Body of pancreas (tissue), 4 donors: ENCODE measurements around the gene PDF. TPM values are rescaled to one million over a fixed set of nuclear protein-coding genes. Genes with fewer than 3 reads are reported as not detected.
"Not testable (repeated sequence)": the region's sequence is repeated elsewhere in the genome, so short reads cannot be mapped to it uniquely, and the experiment has no call there.

Experiments used
- ATAC-seq: fragments of 150-250 bp; one replicate; pipeline ENCODE4 v1.9.1; 2016
- DNase-seq, 4 donors: peaks; one replicate each; pipeline ENCODE4 v3.0.0-alpha.2; 2019
- H3K27ac ChIP-seq, 4 donors: fragments of 200-600 bp; sonication (generic); 1 replicate in 3 of 4; 2 replicates in 1 of 4; pipeline versions ENCODE4 v1.5.1 to v1.6.1; 2016 to 2019; ENCODE audit warnings: mild to moderate bottlenecking in 1 of 4, mixed read lengths in 1 of 4, moderate library complexity in 1 of 4
- H3K27me3 ChIP-seq, 2 donors: fragments of 200-600 bp; sonication (generic); one replicate each; pipeline ENCODE4 v1.6.0; 2016; ENCODE audit warnings: mild to moderate bottlenecking in 1 of 2
- H3K36me3 ChIP-seq, 2 donors: fragments of 200-600 bp; sonication (generic); replicated peaks in 1 of 2; 2 replicates each; pipeline ENCODE4 v1.5.1; 2016; ENCODE audit warnings: low read depth in 2 of 2; ENCODE audit not compliant: insufficient read depth in 1 of 2
- H3K4me1 ChIP-seq: fragments of 200-600 bp; sonication (generic); one replicate; pipeline ENCODE4 v1.6.0; 2016
- H3K4me3 ChIP-seq, 2 donors: fragments of 200-600 bp; sonication (generic); 1 replicate in 1 of 2; 2 replicates in 1 of 2; pipeline ENCODE4 v1.5.1; 2016 to 2019
- H3K9me3 ChIP-seq, 3 donors: fragments of 200-600 bp; sonication (generic); 1 replicate in 2 of 3; 2 replicates in 1 of 3; pipeline ENCODE4 v1.5.1; 2016
- CTCF ChIP-seq, 7 experiments: fragments of 450-650 bp in 4 of 7; fragments of 200-600 bp in 3 of 7; sonication (generic) in 3 of 7; IDR thresholded peaks; one replicate each; pipeline ENCODE4 v1.5.1; 2016 to 2019; ENCODE audit warnings: antibody characterized with exemption in 7 of 7
- POLR2A ChIP-seq, 3 donors: fragments of 450-650 bp; IDR thresholded peaks; one replicate each; pipeline ENCODE4 v1.6.1; 2016; ENCODE audit warnings: antibody characterized with exemption in 3 of 3, mild to moderate bottlenecking in 2 of 3
- WGBS, 2 donors: methylation state at CpG; one replicate each; pipeline ENCODE4 v1.1.5; 2017; 5-methylcytosine and 5-hydroxymethylcytosine counted together
- intact Hi-C: fragments of 100-400 bp; cut with DNase I; formaldehyde crosslinking; loops from one replicate; pipeline ENCODE4 v1.15.1; 2023
- total RNA-seq, 2 donors: library from RNA; depleted of rRNA; stranded (reverse); fragments of >200 nt; gene quantifications; one replicate each; pipeline ENCODE4 v1.1.0, GENCODE V29; 2016

Gene PDF
- total RNA-seq, 2 donors from 2014 or later, result 38.1 to 45.2 TPM

GRCh38 chr16:69306031-69306430 is 24.4 kb downstream of the PDF start:
- H3K36me3 ChIP-seq, result no peaks in the 10 kb centered on the region
- H3K27me3 ChIP-seq, result no peaks in the 10 kb centered on the region
- intact Hi-C loops, result no loop called here
- no peak for DNase-seq
- TF ChIP-seq POLR2A (IDR thresholded peaks at IDR 0.05) (no peak), CTCF (IDR thresholded peaks at IDR 0.05) (no peak)
- no peak overlapping the region for H3K4me3 ChIP-seq
- no peaks in the 10 kb centered on the region for H3K9me3 ChIP-seq
- ATAC-seq, result no peak
- H3K27ac ChIP-seq, result no peak overlapping the region
- peaks cover 4% of the 10 kb centered on the region for H3K4me1 ChIP-seq
- WGBS, 2 donors, result 53 to 68% methylated on average over 1 of the region's 1 CpG

GRCh38 chr16:69302301-69302700 is 28.1 kb downstream of the PDF start:
- TF ChIP-seq POLR2A (IDR thresholded peaks at IDR 0.05), result no peak
- no peak for TF ChIP-seq CTCF (IDR thresholded peaks at IDR 0.05)
- no peak overlapping the region for H3K4me3 ChIP-seq
- no peak overlapping the region for H3K27ac ChIP-seq
- peaks cover 0 to 3% of the 10 kb centered on the region in 2 donors for H3K36me3 ChIP-seq
- no peaks in the 10 kb centered on the region for H3K4me1 ChIP-seq
- intact Hi-C loops, result no loop called here
- no peaks in the 10 kb centered on the region for H3K9me3 ChIP-seq
- DNase-seq, result no peak
- no peak for ATAC-seq
- 80 to 83% methylated on average over 4 of the region's 4 CpGs for WGBS, 2 donors
- no peaks in the 10 kb centered on the region for H3K27me3 ChIP-seq

- DNase-seq, result no peak
- Histone ChIP-seq H3K4me1 (no peaks in the 10 kb centered on the region), H3K27ac (no peak overlapping the region), H3K4me3 (no peak overlapping the region), H3K27me3 (no peaks in the 10 kb centered on the region), H3K9me3 (no peaks in the 10 kb centered on the region), H3K36me3 (peaks cover 0 to 3% of the 10 kb centered on the region in 2 donors)
- TF ChIP-seq CTCF (IDR thresholded peaks at IDR 0.05) (no peak), POLR2A (IDR thresholded peaks at IDR 0.05) (no peak)
- 93 to 96% methylated on average over 4 of the region's 4 CpGs for WGBS, 2 donors
- intact Hi-C loops, result no loop called here
- no peak for ATAC-seq
Measured at GRCh38 chr16:69301861-69302260, 28.5 kb downstream of the PDF start.

GRCh38 chr16:69301187-69301586 is 29.2 kb downstream of the PDF start:
- Histone ChIP-seq H3K4me1 (no peaks in the 10 kb centered on the region), H3K9me3 (no peaks in the 10 kb centered on the region), H3K27me3 (no peaks in the 10 kb centered on the region), H3K4me3 (no peak overlapping the region), H3K27ac (no peak overlapping the region), H3K36me3 (peaks cover 0 to 3% of the 10 kb centered on the region in 2 donors)
- DNase-seq (no peak), ATAC-seq (no peak)
- intact Hi-C loops, result no loop called here
- TF ChIP-seq CTCF (IDR thresholded peaks at IDR 0.05) (no peak), POLR2A (IDR thresholded peaks at IDR 0.05) (no peak)
- 47 to 63% methylated on average over 1 of the region's 1 CpG for WGBS, 2 donors

GRCh38 chr16:69298261-69298660 is 32.1 kb downstream of the PDF start:
- no peak for TF ChIP-seq CTCF (IDR thresholded peaks at IDR 0.05)
- TF ChIP-seq POLR2A (IDR thresholded peaks at IDR 0.05), result no peak
- DNase-seq, result no peak
- no peaks in the 10 kb centered on the region for H3K4me1 ChIP-seq
- 94 to 96% methylated on average over 4 of the region's 4 CpGs for WGBS, 2 donors
- peaks cover 0 to 3% of the 10 kb centered on the region in 2 donors for H3K36me3 ChIP-seq
- H3K9me3 ChIP-seq, result no peaks in the 10 kb centered on the region
- no peak for ATAC-seq
- H3K27me3 ChIP-seq, result no peaks in the 10 kb centered on the region
- H3K4me3 ChIP-seq, result no peak overlapping the region
- no peak overlapping the region for H3K27ac ChIP-seq
- intact Hi-C loops, result no loop called here

GRCh38 chr16:69296771-69297170 is 33.6 kb downstream of the PDF start:
- DNase-seq, H3K27ac ChIP-seq, intact Hi-C loops, H3K36me3 ChIP-seq, H3K4me3 ChIP-seq, H3K4me1 ChIP-seq, ATAC-seq, H3K27me3 ChIP-seq, H3K9me3 ChIP-seq: not testable (repeated sequence)
- WGBS, 2 donors, result 90 to 98% methylated on average over 7 of the region's 7 CpGs
